ENCODE measurements around the gene MPZL1. TPM values are rescaled to one million over a fixed set of nuclear protein-coding genes. Genes with fewer than 3 reads are reported as not detected.

The MPZL1 gene
- total RNA-seq, 1 experiment from 2014 or later, result 52.9 TPM

DNA sequence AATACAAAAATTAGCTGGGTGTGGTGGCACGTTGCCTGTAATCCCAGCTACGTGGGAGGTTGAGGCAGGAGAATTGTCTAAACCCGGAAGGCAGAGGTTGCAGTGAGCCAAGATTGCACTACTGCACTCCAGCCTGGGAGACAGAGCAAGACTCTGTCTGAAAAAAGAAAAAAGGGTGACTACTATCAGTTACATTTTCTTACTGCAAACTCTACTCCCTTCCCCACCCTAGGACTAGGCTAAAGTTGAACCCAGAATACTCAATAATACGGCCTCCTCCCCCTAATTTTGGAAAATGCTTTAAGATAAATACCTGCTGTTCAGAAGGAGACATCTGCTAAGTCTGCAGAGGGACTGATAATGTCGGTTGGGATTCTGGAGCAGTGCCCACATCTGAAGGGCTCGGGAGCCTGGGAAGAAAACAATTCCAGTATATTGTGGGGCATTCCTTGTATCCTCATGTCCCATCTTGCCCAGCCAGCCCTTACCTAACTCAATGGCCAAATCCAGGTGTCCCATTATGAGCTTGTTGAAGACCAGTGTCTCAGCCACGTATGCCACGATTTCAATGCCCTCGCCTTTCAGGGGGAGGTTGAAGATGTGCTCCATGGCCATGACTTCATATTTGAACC lies 102.5 kb downstream of the MPZL1 start:
- BruUV-seq (replicated peaks), result no TSS peak
- no peak overlapping the region for H3K4me3 ChIP-seq (replicated peaks in 1 of 2; ENCODE audit: low read depth in 1 of 2, low read length in 2 of 2)
- H3K36me3 ChIP-seq (ENCODE audit: control insufficient read depth in 1 of 2, insufficient read depth in 2 of 2, low read length in 2 of 2), result no peaks in the 10 kb centered on the region
- no peak for DNase-seq (ENCODE audit: low read depth, low spot score)
- no peaks in the 10 kb centered on the region for H3K9me3 ChIP-seq (ENCODE audit: control insufficient read depth in 1 of 2, insufficient read depth in 1 of 2, low read depth in 1 of 2, low read length in 2 of 2)
- ChIA-PET CTCF (no interaction called here), POLR2A (no interaction called here), RAD21 (ENCODE audit: low non-redundant PET in 1 of 2, low total read pairs in 2 of 2, uncharacterized antibody in 2 of 2, unreplicated experiment in 2 of 2) (no interaction called here)
- no peaks in the 10 kb centered on the region for H4K20me1 ChIP-seq (ENCODE audit: insufficient read depth)
- TF ChIP-seq, protein P1, sequence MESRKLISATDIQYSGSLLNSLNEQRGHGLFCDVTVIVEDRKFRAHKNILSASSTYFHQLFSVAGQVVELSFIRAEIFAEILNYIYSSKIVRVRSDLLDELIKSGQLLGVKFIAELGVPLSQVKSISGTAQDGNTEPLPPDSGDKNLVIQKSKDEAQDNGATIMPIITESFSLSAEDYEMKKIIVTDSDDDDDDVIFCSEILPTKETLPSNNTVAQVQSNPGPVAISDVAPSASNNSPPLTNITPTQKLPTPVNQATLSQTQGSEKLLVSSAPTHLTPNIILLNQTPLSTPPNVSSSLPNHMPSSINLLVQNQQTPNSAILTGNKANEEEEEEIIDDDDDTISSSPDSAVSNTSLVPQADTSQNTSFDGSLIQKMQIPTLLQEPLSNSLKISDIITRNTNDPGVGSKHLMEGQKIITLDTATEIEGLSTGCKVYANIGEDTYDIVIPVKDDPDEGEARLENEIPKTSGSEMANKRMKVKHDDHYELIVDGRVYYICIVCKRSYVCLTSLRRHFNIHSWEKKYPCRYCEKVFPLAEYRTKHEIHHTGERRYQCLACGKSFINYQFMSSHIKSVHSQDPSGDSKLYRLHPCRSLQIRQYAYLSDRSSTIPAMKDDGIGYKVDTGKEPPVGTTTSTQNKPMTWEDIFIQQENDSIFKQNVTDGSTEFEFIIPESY (IDR thresholded peaks at IDR 0.05; ENCODE audit: extremely low read depth, insufficient replicate concordance, low read length), result no peak
- no peak for TF ChIP-seq EGR1 (IDR thresholded peaks at IDR 0.05; ENCODE audit: low read depth)
- TF ChIP-seq, protein P2, sequence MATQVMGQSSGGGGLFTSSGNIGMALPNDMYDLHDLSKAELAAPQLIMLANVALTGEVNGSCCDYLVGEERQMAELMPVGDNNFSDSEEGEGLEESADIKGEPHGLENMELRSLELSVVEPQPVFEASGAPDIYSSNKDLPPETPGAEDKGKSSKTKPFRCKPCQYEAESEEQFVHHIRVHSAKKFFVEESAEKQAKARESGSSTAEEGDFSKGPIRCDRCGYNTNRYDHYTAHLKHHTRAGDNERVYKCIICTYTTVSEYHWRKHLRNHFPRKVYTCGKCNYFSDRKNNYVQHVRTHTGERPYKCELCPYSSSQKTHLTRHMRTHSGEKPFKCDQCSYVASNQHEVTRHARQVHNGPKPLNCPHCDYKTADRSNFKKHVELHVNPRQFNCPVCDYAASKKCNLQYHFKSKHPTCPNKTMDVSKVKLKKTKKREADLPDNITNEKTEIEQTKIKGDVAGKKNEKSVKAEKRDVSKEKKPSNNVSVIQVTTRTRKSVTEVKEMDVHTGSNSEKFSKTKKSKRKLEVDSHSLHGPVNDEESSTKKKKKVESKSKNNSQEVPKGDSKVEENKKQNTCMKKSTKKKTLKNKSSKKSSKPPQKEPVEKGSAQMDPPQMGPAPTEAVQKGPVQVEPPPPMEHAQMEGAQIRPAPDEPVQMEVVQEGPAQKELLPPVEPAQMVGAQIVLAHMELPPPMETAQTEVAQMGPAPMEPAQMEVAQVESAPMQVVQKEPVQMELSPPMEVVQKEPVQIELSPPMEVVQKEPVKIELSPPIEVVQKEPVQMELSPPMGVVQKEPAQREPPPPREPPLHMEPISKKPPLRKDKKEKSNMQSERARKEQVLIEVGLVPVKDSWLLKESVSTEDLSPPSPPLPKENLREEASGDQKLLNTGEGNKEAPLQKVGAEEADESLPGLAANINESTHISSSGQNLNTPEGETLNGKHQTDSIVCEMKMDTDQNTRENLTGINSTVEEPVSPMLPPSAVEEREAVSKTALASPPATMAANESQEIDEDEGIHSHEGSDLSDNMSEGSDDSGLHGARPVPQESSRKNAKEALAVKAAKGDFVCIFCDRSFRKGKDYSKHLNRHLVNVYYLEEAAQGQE (IDR thresholded peaks at IDR 0.05; ENCODE audit: low read depth), result no peak
- no peak for TF ChIP-seq SRF (IDR thresholded peaks at IDR 0.05; ENCODE audit: low read depth)
- TF ChIP-seq TCF7L2 (IDR thresholded peaks at IDR 0.05; ENCODE audit: borderline replicate concordance, extremely low read depth, insufficient read depth, insufficient read length), result no peak
- no peak for TF ChIP-seq ZFX (IDR thresholded peaks at IDR 0.05)
- no peak for TF ChIP-seq EZH2 (IDR thresholded peaks at IDR 0.05)
- TF ChIP-seq CEBPB (IDR thresholded peaks at IDR 0.05; ENCODE audit: low read depth), result no peak
- no peak for TF ChIP-seq JUND (IDR thresholded peaks at IDR 0.05)
- H3K4me2 ChIP-seq (ENCODE audit: low read length), result no peak overlapping the region
- ATAC-seq, result no peak
- no peak overlapping the region for H3K27ac ChIP-seq (ENCODE audit: low read depth, low read length)
- intact Hi-C loops (cut with micrococcal nuclease), result no loop called here
- H3K79me2 ChIP-seq (ENCODE audit: insufficient read depth, low read length), result no peaks in the 10 kb centered on the region
- no peaks in the 10 kb centered on the region for H3K27me3 ChIP-seq (ENCODE audit: insufficient read depth, low read length)
- H3K9me2 ChIP-seq (ENCODE audit: insufficient read depth), result no peaks in the 10 kb centered on the region
- H3K4me1 ChIP-seq (ENCODE audit: control insufficient read depth in 1 of 2, insufficient read depth in 2 of 2, low read length in 2 of 2), result peaks cover 4 to 30% of the 10 kb centered on the region in 2 experiments; a peak in 3 of 4 replicates
- no peak overlapping the region for H3K9ac ChIP-seq (ENCODE audit: low read length)
- no peak overlapping the region for H2AFZ ChIP-seq (ENCODE audit: low read depth, low read length, poor library complexity, severe bottlenecking)
